Stomach (tissue), 9 donors: ENCODE data around the gene ANTXR2. TPM values are rescaled to one million over a fixed set of nuclear protein-coding genes. Genes with fewer than 3 reads are reported as not detected.

ENCODE experiments used
- DNase-seq, 2 donors: peaks; one replicate each; pipeline versions ENCODE4 v3.0.0 to v3.0.0-alpha.2; 2013 to 2019
- H3K27ac ChIP-seq, 5 donors: fragments of 200-600 bp in 4 of 5; sonication (generic) in 4 of 5; one replicate each; pipeline ENCODE4 v1.5.1; 2013 to 2019; ENCODE audit warnings: mild to moderate bottlenecking in 1 of 5, moderate library complexity in 1 of 5
- H3K27me3 ChIP-seq, 3 donors: fragments of 200-600 bp; sonication (generic); one replicate each; pipeline ENCODE4 v1.5.1; 2017 to 2019; ENCODE audit warnings: mixed run types in 1 of 3
- H3K36me3 ChIP-seq, 4 donors: fragments of 200-600 bp; sonication (generic); 1 replicate in 3 of 4; 2 replicates in 1 of 4; pipeline ENCODE4 v1.5.1; 2016 to 2019
- H3K4me1 ChIP-seq, 4 donors: fragments of 200-600 bp; sonication (generic); one replicate each; pipeline ENCODE4 v1.5.1; 2016 to 2019
- H3K4me3 ChIP-seq, 4 donors: fragments of 200-600 bp; sonication (generic) in 3 of 4; one replicate each; pipeline ENCODE4 v1.5.1; 2016 to 2019; ENCODE audit warnings: mild to moderate bottlenecking in 1 of 4
- H3K9me3 ChIP-seq, 4 donors: fragments of 200-600 bp; sonication (generic); one replicate each; pipeline ENCODE4 v1.5.1; 2016 to 2019
- EP300 ChIP-seq: sonication (generic); formaldehyde crosslinking; IDR thresholded peaks from one replicate; pipeline ENCODE4 v1.6.1; 2017; ENCODE audit warnings: antibody characterized with exemption
- POLR2A ChIP-seq, 4 donors: fragments of 450-650 bp; IDR thresholded peaks; one replicate each; pipeline ENCODE4 v1.6.1; 2016; ENCODE audit warnings: antibody characterized with exemption in 4 of 4, control low read depth in 2 of 4, mild to moderate bottlenecking in 1 of 4, moderate library complexity in 1 of 4
- POLR2AphosphoS5 ChIP-seq, 3 donors: sonication (generic); formaldehyde crosslinking; IDR thresholded peaks; one replicate each; pipeline ENCODE4 v1.6.1; 2016; ENCODE audit warnings: antibody characterized with exemption in 3 of 3
- WGBS, 5 donors: extraction: QIAGEN DNeasy Blood & Tissue Kit in 3 of 5; methylation state at CpG; one replicate each; pipeline versions ENCODE4 v1.1.5 to v1.1.7; 2013 to 2018; 5-methylcytosine and 5-hydroxymethylcytosine counted together
- intact Hi-C: fragments of 100-400 bp; cut with DNase I; formaldehyde crosslinking; loops from one replicate; pipeline ENCODE4 v1.15.1; 2023; ENCODE audit warnings: low total_unique reads
- polyA plus RNA-seq, 3 donors: library from polyadenylated mRNA; stranded (reverse); fragments of 200-250 nt; gene quantifications; one replicate each; pipeline ENCODE4 v1.2.3, GENCODE V29; 2013
- total RNA-seq, 5 donors: library from RNA; depleted of rRNA; stranded (reverse); fragments of >200 nt; gene quantifications; one replicate each; pipeline versions ENCODE4 v1.1.0 to v1.2.3, GENCODE V29; 2014 to 2016
- TF ChIP-seq, protein P1 (sequence below), 7 experiments: fragments of 450-650 bp in 4 of 7; fragments of 200-600 bp in 3 of 7; sonication (generic) in 3 of 7; IDR thresholded peaks; one replicate each; pipeline ENCODE4 v1.5.1; 2016 to 2019; ENCODE audit warnings: antibody characterized with exemption in 7 of 7, control low read depth in 2 of 7, mild to moderate bottlenecking in 1 of 7
- donor health status: healthy with polysubstance abuse.
- donor health status: Bipolar disorder and iron deficiency.
- donor health status: healthy.

ANTXR2 gene
- total and polyA plus RNA-seq, 8 donors = 8.3 to 116 (median 36.1) TPM

- intact Hi-C loops = no loop called here
- 48 to 85% (median 64%) methylated on average over 2 of the region's 2 CpGs for WGBS, 5 donors
- H3K36me3 ChIP-seq = peaks cover 0 to 17% (median 11%) of the 10 kb centered on the region in 4 donors
- H3K4me1 ChIP-seq = peaks cover 0 to 41% (median 23%) of the 10 kb centered on the region in 4 donors
- no peaks in the 10 kb centered on the region for H3K9me3 ChIP-seq
- peak overlapping the region in 4 of 5 donors; percentile 54 to 85 (median 77) for H3K27ac ChIP-seq
- peak in 1 of 2 donors; percentile 78 for DNase-seq
- TF ChIP-seq, protein P1, sequence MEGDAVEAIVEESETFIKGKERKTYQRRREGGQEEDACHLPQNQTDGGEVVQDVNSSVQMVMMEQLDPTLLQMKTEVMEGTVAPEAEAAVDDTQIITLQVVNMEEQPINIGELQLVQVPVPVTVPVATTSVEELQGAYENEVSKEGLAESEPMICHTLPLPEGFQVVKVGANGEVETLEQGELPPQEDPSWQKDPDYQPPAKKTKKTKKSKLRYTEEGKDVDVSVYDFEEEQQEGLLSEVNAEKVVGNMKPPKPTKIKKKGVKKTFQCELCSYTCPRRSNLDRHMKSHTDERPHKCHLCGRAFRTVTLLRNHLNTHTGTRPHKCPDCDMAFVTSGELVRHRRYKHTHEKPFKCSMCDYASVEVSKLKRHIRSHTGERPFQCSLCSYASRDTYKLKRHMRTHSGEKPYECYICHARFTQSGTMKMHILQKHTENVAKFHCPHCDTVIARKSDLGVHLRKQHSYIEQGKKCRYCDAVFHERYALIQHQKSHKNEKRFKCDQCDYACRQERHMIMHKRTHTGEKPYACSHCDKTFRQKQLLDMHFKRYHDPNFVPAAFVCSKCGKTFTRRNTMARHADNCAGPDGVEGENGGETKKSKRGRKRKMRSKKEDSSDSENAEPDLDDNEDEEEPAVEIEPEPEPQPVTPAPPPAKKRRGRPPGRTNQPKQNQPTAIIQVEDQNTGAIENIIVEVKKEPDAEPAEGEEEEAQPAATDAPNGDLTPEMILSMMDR (IDR thresholded peaks at IDR 0.05) = no peak
- TF ChIP-seq EP300 (no peak), POLR2A (IDR thresholded peaks at IDR 0.05) (no peak), POLR2AphosphoS5 (IDR thresholded peaks at IDR 0.05) (peak; percentile 24 to 77 (median 51))
- H3K4me3 ChIP-seq = no peak overlapping the region
- no peaks in the 10 kb centered on the region for H3K27me3 ChIP-seq
Observed at GRCh38 chr4:80036949-80037685, 35.9 kb downstream of the ANTXR2 start.

- TF ChIP-seq POLR2AphosphoS5 (IDR thresholded peaks at IDR 0.05) (no peak), EP300 (no peak), POLR2A (IDR thresholded peaks at IDR 0.05) (no peak)
- TF ChIP-seq, protein P1 (IDR thresholded peaks at IDR 0.05) = no peak
- Histone ChIP-seq H3K4me1 (peaks cover 0 to 41% (median 23%) of the 10 kb centered on the region in 4 donors), H3K27me3 (no peaks in the 10 kb centered on the region), H3K4me3 (no peak overlapping the region), H3K27ac (peak overlapping the region; percentile 54 to 85 (median 77)), H3K9me3 (no peaks in the 10 kb centered on the region), H3K36me3 (peaks cover 0 to 19% (median 8%) of the 10 kb centered on the region in 4 donors)
- intact Hi-C loops = no loop called here
- DNase-seq = no peak
- WGBS, 5 donors = 60 to 73% (median 72%) methylated on average over 7 of the region's 7 CpGs
Observed at GRCh38 chr4:80036306-80036705, 36.7 kb downstream of the ANTXR2 start.

- intact Hi-C loops = no loop called here
- no peak overlapping the region for H3K4me3 ChIP-seq
- DNase-seq = peak; percentile 38 to 70
- peaks cover 0 to 41% (median 23%) of the 10 kb centered on the region in 4 donors for H3K4me1 ChIP-seq
- 34 to 52% (median 43%) methylated on average over 2 of the region's 2 CpGs for WGBS, 5 donors
- peak in 2 of 3 donors; percentile 29 to 65 for TF ChIP-seq POLR2AphosphoS5 (IDR thresholded peaks at IDR 0.05)
- TF ChIP-seq, protein P1 (IDR thresholded peaks at IDR 0.05) = no peak
- H3K9me3 ChIP-seq = no peaks in the 10 kb centered on the region
- peak overlapping the region in 3 of 5 donors; percentile 61 to 85 (median 77) for H3K27ac ChIP-seq
- peaks cover 0 to 28% (median 17%) of the 10 kb centered on the region in 4 donors for H3K36me3 ChIP-seq
- H3K27me3 ChIP-seq = no peaks in the 10 kb centered on the region
Observed at GRCh38 chr4:80035336-80035735, 37.7 kb downstream of the ANTXR2 start.

DNA sequence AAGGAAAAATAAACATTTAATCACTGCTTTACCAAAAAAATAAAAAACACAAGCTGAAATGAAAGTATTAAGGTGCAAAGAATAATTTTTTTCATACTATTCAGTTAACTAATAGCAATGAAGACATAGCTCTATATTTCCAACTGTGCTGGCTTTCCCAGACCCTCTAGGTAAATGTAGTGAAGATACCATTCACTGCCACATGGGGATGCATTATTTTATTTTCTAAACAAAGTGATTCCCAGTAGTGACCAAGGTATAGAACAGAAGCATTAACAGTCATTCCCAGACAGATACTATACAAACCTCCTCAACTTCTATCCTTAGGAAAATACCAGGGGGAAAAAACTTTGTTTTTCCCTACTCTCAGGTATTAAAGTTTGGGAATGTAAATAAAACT lies 39.4 kb downstream of the ANTXR2 start:
- H3K9me3 ChIP-seq = no peaks in the 10 kb centered on the region
- intact Hi-C loops = no loop called here
- TF ChIP-seq, protein P1 (IDR thresholded peaks at IDR 0.05) = no peak
- TF ChIP-seq POLR2AphosphoS5 (IDR thresholded peaks at IDR 0.05) (no peak), POLR2A (IDR thresholded peaks at IDR 0.05) (no peak), EP300 (no peak)
- no peak for DNase-seq
- no peaks in the 10 kb centered on the region for H3K27me3 ChIP-seq
- H3K4me3 ChIP-seq = no peak overlapping the region
- H3K36me3 ChIP-seq = peaks cover 4 to 36% (median 19%) of the 10 kb centered on the region in 4 donors
- peak overlapping the region in 1 of 5 donors; percentile 85 for H3K27ac ChIP-seq
- peaks cover 0 to 44% (median 23%) of the 10 kb centered on the region in 4 donors for H3K4me1 ChIP-seq
